ENCODE data around the gene KRTAP4-16. TPM values are rescaled to one million over a fixed set of nuclear protein-coding genes. Genes with fewer than 3 reads are reported as not detected.

KRTAP4-16 gene
- total RNA-seq, 4 donors from 2014 or later: not detected

DNA sequence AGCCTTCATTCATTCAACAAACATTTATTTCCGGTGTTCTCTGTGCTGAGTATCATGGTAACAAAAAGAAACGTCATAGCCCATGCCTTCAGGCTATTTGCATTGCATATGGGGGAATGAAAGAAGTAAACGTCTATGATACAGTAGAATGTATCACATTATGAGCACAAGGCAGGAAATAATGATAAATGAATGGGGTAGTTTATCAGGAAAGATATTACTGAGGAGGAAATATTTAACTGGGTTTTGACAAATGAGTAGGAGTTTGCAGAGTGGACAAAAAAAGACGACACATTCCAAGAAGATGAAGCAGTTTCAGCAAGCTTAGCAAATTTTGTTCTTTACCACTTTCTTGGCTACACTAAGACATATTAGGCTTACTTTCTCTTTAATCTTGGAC, 19.4 kb downstream of the KRTAP4-16 start:
- WGBS, 2 donors: 60 to 69% methylated on average over 4 of the region's 4 CpGs
- no peak overlapping the region for H3K4me3 ChIP-seq (replicated peaks in 1 of 3)
- no peak for TF ChIP-seq POLR2A (IDR thresholded peaks at IDR 0.05)
- TF ChIP-seq, protein P1, sequence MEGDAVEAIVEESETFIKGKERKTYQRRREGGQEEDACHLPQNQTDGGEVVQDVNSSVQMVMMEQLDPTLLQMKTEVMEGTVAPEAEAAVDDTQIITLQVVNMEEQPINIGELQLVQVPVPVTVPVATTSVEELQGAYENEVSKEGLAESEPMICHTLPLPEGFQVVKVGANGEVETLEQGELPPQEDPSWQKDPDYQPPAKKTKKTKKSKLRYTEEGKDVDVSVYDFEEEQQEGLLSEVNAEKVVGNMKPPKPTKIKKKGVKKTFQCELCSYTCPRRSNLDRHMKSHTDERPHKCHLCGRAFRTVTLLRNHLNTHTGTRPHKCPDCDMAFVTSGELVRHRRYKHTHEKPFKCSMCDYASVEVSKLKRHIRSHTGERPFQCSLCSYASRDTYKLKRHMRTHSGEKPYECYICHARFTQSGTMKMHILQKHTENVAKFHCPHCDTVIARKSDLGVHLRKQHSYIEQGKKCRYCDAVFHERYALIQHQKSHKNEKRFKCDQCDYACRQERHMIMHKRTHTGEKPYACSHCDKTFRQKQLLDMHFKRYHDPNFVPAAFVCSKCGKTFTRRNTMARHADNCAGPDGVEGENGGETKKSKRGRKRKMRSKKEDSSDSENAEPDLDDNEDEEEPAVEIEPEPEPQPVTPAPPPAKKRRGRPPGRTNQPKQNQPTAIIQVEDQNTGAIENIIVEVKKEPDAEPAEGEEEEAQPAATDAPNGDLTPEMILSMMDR (IDR thresholded peaks at IDR 0.05): no peak
- no peaks in the 10 kb centered on the region for H3K9me3 ChIP-seq
- H3K27ac ChIP-seq: no peak overlapping the region
- H3K4me1 ChIP-seq: no peaks in the 10 kb centered on the region
- H3K36me3 ChIP-seq: no peaks in the 10 kb centered on the region
- intact Hi-C loops (cut with DNase I): no loop called here
- no peak for DNase-seq
- H3K27me3 ChIP-seq: no peaks in the 10 kb centered on the region

DNA sequence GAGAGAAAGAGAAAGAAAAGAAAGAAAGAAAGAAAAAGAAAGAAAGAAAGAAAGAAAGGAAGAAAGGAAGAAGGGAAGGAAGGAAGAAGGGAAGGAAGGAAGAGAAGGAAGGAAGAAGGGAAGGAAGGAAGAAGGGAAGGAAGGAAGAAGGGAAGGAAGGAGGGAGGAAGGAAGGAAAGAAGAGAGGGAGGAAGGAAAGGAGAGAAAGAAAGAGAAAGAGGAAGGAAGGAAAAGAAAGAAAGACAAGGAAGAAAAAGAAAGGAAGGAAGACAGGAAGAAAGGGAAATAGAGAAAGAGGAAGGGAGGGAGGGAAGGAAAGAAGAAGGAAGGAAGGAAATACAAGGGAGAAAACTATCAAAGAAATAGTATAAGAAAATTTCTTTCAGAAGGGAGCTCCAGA, 25.2 kb downstream of the KRTAP4-16 start:
- Histone ChIP-seq H3K4me1 (no peaks in the 10 kb centered on the region), H3K27ac (no peak overlapping the region), H3K36me3 (no peaks in the 10 kb centered on the region), H3K27me3 (no peaks in the 10 kb centered on the region), H3K4me3 (replicated peaks in 1 of 3) (no peak overlapping the region), H3K9me3 (no peaks in the 10 kb centered on the region)
- no peak for DNase-seq
- intact Hi-C loops (cut with DNase I): no loop called here
- TF ChIP-seq, protein P1 (IDR thresholded peaks at IDR 0.05): no peak
- no peak for TF ChIP-seq POLR2A (IDR thresholded peaks at IDR 0.05)

DNA sequence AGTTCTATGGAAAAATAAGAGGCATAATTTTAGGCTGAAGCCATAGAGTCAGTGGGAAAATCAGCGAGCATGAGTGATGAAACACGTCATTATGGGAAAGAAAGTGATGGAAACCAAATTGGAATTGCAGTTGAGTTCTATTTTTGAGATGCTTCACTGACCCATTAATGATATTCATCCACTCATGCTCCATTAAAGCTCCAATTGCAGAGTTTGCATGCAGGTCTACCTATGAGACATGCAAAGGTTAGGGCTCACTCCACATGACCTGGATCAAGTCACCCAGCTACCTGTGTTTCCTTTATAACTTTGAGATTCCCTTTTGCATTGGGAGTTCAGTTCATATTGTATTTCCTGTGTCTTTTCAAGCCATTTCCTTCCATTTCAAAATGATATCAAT, 28.3 kb downstream of the KRTAP4-16 start:
- Histone ChIP-seq H3K36me3 (no peaks in the 10 kb centered on the region), H3K9me3 (no peaks in the 10 kb centered on the region), H3K27ac (no peak overlapping the region), H3K4me3 (replicated peaks in 1 of 3) (no peak overlapping the region), H3K27me3 (no peaks in the 10 kb centered on the region), H3K4me1 (no peaks in the 10 kb centered on the region)
- no peak for DNase-seq
- intact Hi-C loops (cut with DNase I): no loop called here
- 93% methylated on average over 2 of the region's 2 CpGs for WGBS, 2 donors
- TF ChIP-seq, protein P1 (IDR thresholded peaks at IDR 0.05): no peak

DNA sequence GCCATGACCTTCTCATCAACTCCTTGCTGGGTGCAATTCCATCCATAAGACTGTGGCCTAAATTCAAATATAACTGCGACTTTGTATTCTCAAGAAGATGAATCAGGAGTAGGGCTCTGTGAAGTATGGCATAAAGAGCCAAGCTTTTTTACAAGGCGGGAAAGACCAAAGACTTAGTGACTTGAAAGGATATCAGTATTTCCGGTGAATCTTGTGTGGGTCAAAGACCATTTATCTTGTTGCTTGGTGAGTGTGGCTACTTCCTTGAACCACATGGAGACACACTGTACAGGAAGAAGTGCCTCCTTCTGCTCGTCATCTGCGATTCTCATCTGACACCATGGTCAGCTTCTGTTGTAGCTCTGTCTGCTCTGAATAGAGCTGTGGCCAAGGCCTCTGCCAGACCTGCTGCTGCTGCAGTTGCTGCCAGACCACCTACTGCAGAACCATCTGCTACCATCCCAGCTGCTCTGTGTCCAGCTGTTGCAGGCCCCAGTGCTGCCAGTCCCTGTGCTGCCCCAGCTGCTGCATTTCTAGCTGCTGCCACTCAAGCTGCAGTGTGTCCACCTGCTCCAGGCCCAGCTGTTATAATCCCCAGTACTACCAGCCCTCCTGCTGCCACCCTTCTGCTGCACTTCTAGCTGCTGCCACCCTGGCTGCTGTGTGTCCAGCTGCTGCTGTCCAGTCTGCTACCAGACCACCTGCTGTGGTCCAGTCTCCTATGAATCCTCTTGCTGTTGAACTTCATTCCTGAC, 30.2 kb downstream of the KRTAP4-16 start:
- TF ChIP-seq POLR2A (IDR thresholded peaks at IDR 0.05): no peak
- TF ChIP-seq, protein P1 (IDR thresholded peaks at IDR 0.05): no peak
- Histone ChIP-seq H3K36me3 (no peaks in the 10 kb centered on the region), H3K27ac (no peak overlapping the region), H3K27me3 (no peaks in the 10 kb centered on the region), H3K9me3 (no peaks in the 10 kb centered on the region), H3K4me1 (no peaks in the 10 kb centered on the region), H3K4me3 (replicated peaks in 1 of 3) (no peak overlapping the region)
- DNase-seq: no peak
- WGBS, 2 donors: 93 to 98% methylated on average over 5 of the region's 5 CpGs
- intact Hi-C loops (cut with DNase I): no loop called here

DNA sequence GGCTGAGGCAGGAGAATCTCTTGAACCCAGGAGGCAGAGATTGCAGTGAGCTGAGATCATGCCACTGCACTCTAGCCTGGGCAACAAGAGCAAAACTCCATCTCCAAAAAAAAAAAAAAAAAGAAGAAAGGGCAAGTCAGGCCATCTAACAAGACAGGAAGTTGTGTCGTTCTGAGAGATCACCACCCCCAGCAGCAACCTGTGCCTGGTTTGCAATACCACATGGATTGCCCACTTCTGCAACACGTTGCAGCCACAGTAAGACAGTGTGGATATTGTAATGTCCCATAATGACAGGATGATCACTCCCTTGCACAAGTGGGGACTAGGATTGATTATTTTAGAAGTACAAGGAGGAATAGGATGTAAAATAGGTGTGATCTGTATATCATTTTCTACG, 33.0 kb downstream of the KRTAP4-16 start:
- intact Hi-C loops (cut with DNase I): no loop called here
- no peak overlapping the region for H3K4me3 ChIP-seq (replicated peaks in 1 of 3)
- no peaks in the 10 kb centered on the region for H3K4me1 ChIP-seq
- no peaks in the 10 kb centered on the region for H3K27me3 ChIP-seq
- no peak for DNase-seq
- no peaks in the 10 kb centered on the region for H3K36me3 ChIP-seq
- 74 to 86% methylated on average over 3 of the region's 3 CpGs for WGBS, 2 donors
- TF ChIP-seq, protein P1 (IDR thresholded peaks at IDR 0.05): no peak
- TF ChIP-seq POLR2A (IDR thresholded peaks at IDR 0.05): no peak
- H3K9me3 ChIP-seq: no peaks in the 10 kb centered on the region
- H3K27ac ChIP-seq: no peak overlapping the region
